GM12891 (cell line): Measurements from ENCODE around the gene PLD3.
"Not testable (repeated sequence)": the region's sequence is repeated elsewhere in the genome, so short reads cannot be mapped to it uniquely, and the experiment has no call there.

Experiments
- DNase-seq: peaks from one replicate; pipeline ENCODE4 v3.0.0; 2011; ENCODE audit warnings: low spot score; ENCODE audit not compliant: insufficient read length
- FAIRE-seq: peaks from 2 replicates; lab custom pipeline; 2011; peaks lifted over from hg19 to GRCh38; lab: Jason Lieb, UNC
- PAX5 ChIP-seq: IDR thresholded peaks from 2 replicates; pipeline ENCODE4 v1.6.1; 2011; ENCODE audit warnings: low read length, moderate library complexity, mild to moderate bottlenecking; ENCODE audit not compliant: insufficient read depth, severe bottlenecking
- POLR2A ChIP-seq: IDR thresholded peaks from 2 replicates; pipeline ENCODE4 v1.6.1; 2011; ENCODE audit warnings: low read depth, low read length, control low read depth
- POLR2AphosphoS5 ChIP-seq: IDR thresholded peaks from 2 replicates; pipeline ENCODE4 v1.6.1; 2011; ENCODE audit warnings: low read depth, low read length, control low read depth
- POU2F2 ChIP-seq: IDR thresholded peaks from 2 replicates; pipeline ENCODE4 v1.6.1; 2011; ENCODE audit warnings: low read depth, mild to moderate bottlenecking, control low read depth, low read length, moderate library complexity
- SPI1 ChIP-seq: IDR thresholded peaks from 2 replicates; pipeline ENCODE4 v1.6.1; 2011; ENCODE audit warnings: low read depth, low read length, control low read depth
- TAF1 ChIP-seq: IDR thresholded peaks from 2 replicates; pipeline ENCODE4 v1.6.1; 2011; ENCODE audit warnings: low read depth, low read length, control low read depth

Gene PLD3

DNA sequence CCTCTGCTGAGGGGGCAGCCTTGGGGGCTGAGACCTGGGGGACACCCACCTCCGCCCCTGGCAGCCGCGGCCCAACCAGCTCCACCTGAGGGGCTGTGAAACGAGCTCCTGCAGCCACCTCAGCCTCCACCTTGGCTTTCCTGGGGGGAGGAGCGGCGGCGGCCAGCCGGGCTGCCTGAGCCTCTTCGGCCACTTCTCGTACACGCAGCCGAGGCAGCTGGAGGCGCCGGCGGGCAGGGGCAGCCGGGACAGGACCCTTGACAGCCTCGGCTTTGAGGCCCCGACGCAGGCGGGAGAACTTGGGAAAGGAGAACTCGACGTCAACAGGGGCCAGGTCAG lies 49.0 kb downstream of the PLD3 start:
- DNase-seq (no peak), FAIRE-seq (no peak)
- TF ChIP-seq SPI1 = no peak
- TF ChIP-seq POLR2AphosphoS5 = no peak
- TF ChIP-seq PAX5 = no peak
- TF ChIP-seq POLR2A = no peak
- no peak for TF ChIP-seq TAF1
- TF ChIP-seq POU2F2 = no peak

DNA sequence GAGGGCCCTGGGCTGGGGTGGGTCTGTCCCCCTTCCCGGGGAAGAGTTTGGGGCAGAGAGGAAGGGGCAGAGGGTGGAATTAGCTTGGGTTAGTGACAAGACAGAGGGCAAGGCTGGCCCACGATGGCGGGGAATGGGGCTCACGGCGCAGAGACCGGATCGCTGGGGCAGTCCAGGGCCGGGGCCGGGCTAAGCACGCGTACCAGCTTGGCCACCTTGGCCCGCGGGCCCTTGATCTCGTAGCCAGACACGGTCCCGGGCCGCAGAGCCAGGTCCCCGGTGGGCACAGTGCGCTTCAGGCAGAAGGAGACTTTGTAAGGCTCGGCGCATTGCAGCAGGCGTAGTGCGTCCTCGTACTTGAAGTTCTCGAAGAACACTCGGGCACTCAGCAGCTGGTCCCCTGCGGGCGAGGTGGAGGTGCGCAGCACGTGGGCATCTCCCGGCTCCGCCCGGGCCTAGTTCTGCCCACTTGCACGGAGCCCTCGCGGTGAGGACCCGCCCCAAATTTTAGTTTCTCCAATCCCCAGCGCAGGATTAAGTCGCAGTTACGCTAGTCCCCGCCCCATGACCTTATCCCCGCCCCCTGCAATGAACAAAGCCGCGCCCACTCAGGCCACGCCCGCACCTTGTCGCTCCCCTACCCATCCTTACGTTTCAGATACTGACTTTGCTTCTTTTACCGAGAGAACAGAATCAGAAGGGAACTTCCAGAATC lies 50.1 kb downstream of the PLD3 start:
- no peak for TF ChIP-seq PAX5
- peak; percentile 48 for FAIRE-seq
- DNase-seq = peak; percentile 66

DNA sequence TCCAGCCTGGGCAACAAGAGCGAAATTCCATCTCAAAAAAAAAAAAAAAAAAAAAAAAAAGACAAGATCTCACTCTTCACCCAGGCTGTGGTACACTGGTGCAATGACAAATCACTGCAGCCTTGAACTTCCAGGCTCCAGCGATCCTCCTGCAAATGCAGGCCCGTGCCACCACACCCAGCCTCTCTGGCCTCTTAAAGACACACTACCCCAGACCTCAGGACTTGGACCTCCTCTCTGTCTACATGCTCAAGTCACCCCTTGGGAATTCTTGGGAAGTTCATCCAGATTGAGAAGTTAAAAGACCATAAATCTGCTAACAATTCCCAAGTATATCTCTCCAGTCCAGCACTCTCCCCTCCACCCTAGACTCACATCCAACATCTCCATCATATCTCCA lies 52.1 kb downstream of the PLD3 start:
- TF ChIP-seq POLR2A (no peak), POLR2AphosphoS5 (no peak), POU2F2 (no peak), TAF1 (no peak), SPI1 (no peak), PAX5 (no peak)
- DNase-seq = no peak
- FAIRE-seq = no peak

DNA sequence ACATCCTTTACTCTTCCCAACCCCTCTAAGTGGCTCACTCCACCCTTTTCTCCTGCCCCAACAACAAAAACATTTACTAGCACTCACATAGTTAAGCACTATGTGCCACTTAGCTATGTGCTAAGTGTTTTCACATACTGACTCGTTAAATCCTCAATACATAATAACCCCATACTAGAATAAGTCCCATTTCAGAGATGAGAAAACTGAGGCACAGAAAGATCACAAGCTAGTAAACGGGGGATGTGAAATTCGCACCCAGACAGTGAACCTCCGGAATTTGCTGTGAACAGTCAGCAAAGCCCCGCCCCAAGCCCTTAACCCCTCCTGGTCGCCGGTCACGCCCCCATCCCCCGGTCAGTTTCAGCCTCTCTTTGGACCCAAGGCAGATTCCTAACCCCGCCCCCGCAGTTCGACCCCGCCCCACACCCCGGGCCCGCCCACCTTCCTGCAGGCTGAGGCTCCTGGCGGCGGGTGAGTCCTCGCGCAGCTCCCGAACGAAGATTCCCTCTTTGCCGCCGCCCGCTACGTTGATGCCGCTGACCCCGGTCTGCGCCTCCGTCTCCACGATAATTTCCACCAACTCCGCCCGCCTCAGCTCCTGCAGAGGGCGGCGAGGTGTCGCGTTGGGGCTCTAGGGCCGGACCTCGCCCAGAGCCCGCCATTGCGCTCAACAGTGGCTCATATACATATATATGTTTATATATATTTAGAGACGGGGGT lies 54.9 kb downstream of the PLD3 start:
- peak; percentile 76 for FAIRE-seq

DNA sequence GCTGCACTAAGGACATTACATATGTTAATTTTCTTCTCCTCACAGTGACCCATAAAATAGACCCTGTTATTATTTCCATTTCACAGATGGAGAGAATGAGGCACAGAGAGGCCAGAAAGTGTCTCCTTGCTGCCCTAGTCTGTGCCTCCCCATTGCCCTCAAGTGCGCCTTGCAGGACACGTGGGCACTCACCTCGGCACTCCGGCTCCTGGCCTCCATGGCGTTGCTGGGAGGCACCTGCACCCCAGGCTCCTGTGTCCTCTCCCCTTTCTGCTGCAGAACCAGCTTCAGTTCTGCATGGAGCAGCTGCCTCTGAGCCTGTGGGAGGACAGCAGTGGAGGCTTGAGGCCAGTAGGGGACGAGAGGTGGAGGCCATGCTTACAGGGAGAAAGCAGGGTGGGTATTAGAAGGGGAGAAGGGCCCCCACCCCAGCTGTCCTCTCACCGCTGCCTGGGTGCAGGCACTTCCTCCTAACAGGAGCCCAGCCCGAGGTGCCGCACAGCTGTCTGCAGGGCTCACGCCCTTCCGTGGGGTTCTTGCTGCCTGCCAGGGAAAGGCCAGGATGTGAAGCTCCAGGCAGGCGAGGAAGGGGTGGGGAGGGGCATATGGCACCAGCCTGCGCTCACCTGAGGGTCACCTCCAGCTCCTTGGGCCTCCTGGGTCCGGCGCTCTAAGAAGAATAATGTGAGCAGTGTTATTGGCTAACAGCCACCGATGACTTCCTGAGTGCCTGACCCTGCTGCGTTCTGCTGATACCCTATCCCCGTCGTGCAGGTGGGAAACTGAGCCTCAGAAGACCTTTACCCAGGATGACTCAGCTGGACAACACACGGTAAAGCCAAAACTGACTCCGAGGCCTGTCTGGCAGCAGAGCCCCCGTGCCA lies 59.5 kb downstream of the PLD3 start:
- FAIRE-seq (no peak), DNase-seq (no peak)

More for the DNA sequence above, 54.9 kb downstream of the PLD3 start:
- TF ChIP-seq SPI1 (no peak), PAX5 (no peak), TAF1 (no peak), POLR2A (no peak), POLR2AphosphoS5 (no peak), POU2F2 (no peak)
- peak; percentile 92 for DNase-seq

DNA sequence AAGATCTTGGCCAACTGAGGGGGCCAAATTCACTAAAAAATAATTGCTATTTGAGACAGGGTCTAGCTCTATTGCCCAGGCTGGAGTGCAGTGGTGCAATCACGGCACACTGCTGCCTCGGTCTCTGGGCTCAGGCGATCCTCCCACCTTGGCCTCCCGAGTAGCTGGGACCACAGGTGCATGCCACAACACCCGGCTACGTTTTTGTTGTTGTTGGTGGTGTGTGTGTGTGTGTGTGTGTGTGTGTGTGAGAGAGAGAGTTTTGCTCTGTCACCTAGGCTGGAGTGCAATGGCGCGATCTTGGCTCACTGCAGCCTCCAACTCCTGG lies 60.1 kb downstream of the PLD3 start:
- not testable (repeated sequence) for DNase-seq, FAIRE-seq

More for the DNA sequence above, 59.5 kb downstream of the PLD3 start:
- TF ChIP-seq SPI1 (peak; percentile 19; the same call in 1 of the 2 replicates), POLR2AphosphoS5 (no peak), PAX5 (no peak), POLR2A (no peak), POU2F2 (no peak), TAF1 (no peak)

DNA sequence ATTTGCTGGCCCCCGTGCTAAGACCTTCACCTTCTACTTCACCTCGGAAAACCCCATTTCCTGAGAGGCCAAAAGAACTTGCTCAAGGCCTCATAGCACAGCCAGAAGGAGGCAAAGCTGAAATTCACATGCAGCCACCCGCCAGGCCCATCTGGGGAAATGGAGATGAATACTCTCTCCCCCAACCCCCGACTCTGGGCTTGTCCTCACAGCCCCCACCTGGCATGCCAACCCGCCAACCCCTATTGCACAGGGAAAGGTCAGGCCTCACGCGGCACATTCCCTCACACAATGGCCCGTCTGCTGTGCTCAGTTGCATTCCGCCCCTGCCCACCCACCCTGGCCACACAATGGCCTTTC lies 61.5 kb downstream of the PLD3 start:
- FAIRE-seq = peak; percentile 28
- TF ChIP-seq POLR2A = no peak
- TF ChIP-seq POLR2AphosphoS5 = no peak
- no peak for TF ChIP-seq POU2F2
- no peak for TF ChIP-seq TAF1
- no peak for TF ChIP-seq SPI1
- TF ChIP-seq PAX5 = no peak

DNA sequence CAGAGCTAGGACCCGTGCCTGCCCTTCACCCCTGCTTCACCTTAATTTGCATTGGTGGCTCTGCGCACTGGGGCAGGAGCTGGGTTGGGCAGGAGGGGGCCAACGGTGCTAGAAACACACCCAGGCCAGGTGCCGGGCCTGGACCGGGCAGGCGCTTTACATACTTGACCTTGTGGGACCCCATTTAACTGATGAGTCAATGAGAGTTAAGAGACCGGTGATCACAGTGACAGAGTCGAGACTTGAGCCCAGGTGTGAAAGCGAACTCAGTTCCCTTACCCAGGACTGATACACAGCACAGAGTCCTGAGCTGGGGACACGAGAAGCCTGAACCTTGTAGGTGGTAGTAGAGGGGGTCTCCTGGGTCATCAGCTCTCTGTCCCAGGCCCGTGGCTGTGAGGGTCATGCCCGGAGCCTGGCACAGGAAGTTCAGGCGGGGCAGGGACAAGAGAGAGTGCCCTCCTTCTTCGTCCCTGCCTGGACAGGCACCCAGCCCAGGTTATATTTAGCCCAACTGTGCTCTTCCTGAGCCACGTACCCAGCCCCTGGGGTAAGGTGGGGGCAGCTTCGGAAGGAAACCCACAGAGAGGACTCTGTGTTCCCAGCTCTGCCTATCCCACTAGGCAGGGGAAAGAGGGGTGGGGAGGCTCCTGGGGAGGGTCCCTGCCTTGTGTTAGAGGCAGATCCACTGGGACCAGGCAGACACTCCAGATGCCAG lies 62.8 kb downstream of the PLD3 start:
- peak; percentile 89 for FAIRE-seq
- no peak for DNase-seq
- no peak for TF ChIP-seq POLR2A
- TF ChIP-seq POLR2AphosphoS5 = no peak
- TF ChIP-seq PAX5 = no peak
- TF ChIP-seq SPI1 = no peak

More for the DNA sequence above, 61.5 kb downstream of the PLD3 start:
- DNase-seq = no peak

DNA sequence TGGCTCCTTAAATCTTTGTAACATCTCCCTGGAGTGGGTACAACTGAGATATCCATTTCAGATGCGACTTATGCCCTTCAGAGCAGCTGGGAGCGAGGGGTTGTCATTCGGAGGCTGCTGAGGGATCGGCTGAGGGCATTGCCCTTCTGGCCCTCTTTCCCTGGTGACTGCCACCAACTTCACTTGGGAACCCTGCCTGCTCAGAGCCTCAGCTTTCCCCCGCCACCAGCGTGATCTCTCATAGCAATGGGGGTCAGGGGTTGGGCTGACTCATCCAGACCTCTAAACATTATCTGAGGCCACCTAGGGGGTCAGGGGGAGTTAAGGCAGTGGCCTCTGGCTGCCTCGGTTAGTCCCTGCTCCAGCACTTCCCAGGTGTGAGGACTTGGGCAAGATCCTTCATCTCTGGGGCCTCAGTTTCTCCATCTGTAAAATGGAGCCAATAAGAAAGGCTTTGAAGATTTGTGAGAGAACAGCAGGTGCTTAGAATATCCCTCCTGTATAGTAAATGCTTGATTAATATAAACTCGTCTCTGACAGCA lies 63.5 kb downstream of the PLD3 start:
- no peak for FAIRE-seq
- TF ChIP-seq POU2F2 (no peak), POLR2A (no peak), SPI1 (no peak), PAX5 (no peak), POLR2AphosphoS5 (no peak), TAF1 (no peak)
- no peak for DNase-seq
